ENCODE results near the gene HCN4. TPM values are rescaled to one million over a fixed set of nuclear protein-coding genes. Genes with fewer than 3 reads are reported as not detected.

HCN4 gene
- total RNA-seq, 4 donors from 2014 or later, result not detected

DNA sequence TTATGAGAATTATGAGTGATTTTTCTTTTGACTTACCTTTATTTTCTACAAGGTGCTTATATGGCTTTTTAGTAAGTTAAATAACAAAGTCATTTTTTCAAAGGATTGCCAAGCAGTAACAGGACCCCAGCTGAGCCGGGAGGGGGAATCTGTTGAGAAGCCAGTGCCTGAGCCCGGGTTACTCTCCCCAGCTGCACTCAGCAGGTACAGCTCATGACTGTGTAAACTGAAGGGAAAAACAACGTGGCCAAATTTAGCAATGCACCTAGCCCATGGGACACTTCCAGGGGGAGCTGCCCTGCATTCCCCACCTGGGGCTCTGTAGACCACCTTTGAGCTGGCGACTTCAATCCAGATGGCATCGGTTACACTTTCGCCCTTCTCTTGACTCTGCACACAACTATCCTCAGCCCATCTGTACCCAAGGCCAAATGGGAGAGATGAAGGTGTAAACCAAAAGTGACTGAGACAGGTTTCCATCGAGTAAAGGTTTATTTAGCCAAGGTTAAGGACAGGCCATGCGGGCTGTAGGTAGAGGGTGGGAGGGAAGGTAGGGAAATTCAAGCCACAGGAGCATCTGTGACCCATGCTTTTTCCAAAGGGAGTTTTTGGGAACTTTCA is 18.2 kb upstream of the HCN4 start:
- intact Hi-C loops (cut with DNase I), result no loop called here
- DNase-seq, result no peak
- Histone ChIP-seq H3K9me3 (no peaks in the 10 kb centered on the region), H3K27ac (no peak overlapping the region), H3K36me3 (no peaks in the 10 kb centered on the region), H3K4me1 (no peaks in the 10 kb centered on the region), H3K4me3 (no peak overlapping the region), H3K27me3 (peaks cover 0 to 70% (median 0%) of the 10 kb centered on the region in 4 donors)
- 43 to 53% methylated on average over 7 to 8 of the region's 8 CpGs for WGBS, 2 donors
- TF ChIP-seq, protein P1, sequence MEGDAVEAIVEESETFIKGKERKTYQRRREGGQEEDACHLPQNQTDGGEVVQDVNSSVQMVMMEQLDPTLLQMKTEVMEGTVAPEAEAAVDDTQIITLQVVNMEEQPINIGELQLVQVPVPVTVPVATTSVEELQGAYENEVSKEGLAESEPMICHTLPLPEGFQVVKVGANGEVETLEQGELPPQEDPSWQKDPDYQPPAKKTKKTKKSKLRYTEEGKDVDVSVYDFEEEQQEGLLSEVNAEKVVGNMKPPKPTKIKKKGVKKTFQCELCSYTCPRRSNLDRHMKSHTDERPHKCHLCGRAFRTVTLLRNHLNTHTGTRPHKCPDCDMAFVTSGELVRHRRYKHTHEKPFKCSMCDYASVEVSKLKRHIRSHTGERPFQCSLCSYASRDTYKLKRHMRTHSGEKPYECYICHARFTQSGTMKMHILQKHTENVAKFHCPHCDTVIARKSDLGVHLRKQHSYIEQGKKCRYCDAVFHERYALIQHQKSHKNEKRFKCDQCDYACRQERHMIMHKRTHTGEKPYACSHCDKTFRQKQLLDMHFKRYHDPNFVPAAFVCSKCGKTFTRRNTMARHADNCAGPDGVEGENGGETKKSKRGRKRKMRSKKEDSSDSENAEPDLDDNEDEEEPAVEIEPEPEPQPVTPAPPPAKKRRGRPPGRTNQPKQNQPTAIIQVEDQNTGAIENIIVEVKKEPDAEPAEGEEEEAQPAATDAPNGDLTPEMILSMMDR (IDR thresholded peaks at IDR 0.05), result no peak
- no peak for TF ChIP-seq POLR2A (IDR thresholded peaks at IDR 0.05)

DNA sequence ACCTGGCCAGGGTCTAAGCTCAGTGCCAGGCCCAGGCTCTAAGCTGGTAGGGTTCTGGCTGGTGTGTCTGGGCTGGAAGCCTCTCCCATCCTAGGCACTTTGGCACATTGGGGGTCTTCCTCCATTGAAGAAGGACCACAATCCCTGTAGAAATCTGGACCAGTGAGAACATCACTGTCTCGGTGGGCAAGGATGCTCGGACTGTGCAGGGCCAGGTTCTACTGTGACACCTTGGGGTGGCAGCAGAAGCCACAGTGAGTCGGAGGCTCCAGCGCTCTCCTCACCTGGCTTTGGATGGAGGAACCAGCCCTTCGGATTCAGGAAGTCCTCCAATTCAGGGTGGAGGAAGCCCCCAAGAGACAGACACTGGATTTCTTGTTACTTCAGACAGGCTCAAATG is 17.5 kb upstream of the HCN4 start:
- no peak overlapping the region for H3K4me3 ChIP-seq
- no peaks in the 10 kb centered on the region for H3K36me3 ChIP-seq
- H3K9me3 ChIP-seq, result no peaks in the 10 kb centered on the region
- H3K27ac ChIP-seq, result no peak overlapping the region
- TF ChIP-seq, protein P1 (IDR thresholded peaks at IDR 0.05), result no peak
- TF ChIP-seq POLR2A (IDR thresholded peaks at IDR 0.05), result no peak
- H3K27me3 ChIP-seq, result peaks cover 0 to 73% (median 0%) of the 10 kb centered on the region in 4 donors
- DNase-seq, result no peak
- intact Hi-C loops (cut with DNase I), result no loop called here
- H3K4me1 ChIP-seq, result no peaks in the 10 kb centered on the region
- WGBS, 2 donors, result 84 to 89% methylated on average over 3 to 5 of the region's 5 CpGs

DNA sequence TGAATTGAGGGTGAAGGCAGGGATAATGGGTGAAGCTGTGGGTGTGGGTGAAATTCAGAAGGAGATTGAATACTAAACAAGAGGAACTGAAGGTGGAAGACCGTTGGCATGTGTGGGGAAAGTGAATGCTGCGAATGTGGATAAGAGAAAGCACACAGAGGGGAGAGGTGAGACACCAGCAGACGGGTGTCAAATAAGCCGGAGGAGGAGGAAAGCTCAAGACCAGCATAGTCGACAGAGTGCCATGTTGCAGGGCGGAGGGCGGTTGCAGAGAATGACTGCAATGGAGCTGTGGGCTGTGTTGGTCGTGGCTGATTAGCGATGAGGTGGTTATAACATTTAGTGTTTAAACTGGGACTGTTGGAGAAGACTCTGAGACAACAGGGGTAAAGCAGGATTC is 16.4 kb upstream of the HCN4 start:
- WGBS, 2 donors, result 75 to 76% methylated on average over 9 of the region's 9 CpGs
- TF ChIP-seq, protein P1 (IDR thresholded peaks at IDR 0.05), result no peak
- TF ChIP-seq POLR2A (IDR thresholded peaks at IDR 0.05), result no peak
- intact Hi-C loops (cut with DNase I), result no loop called here
- no peak for DNase-seq
- no peaks in the 10 kb centered on the region for H3K36me3 ChIP-seq
- H3K4me3 ChIP-seq, result no peak overlapping the region
- H3K4me1 ChIP-seq, result no peaks in the 10 kb centered on the region
- H3K27me3 ChIP-seq, result peaks cover 0 to 73% (median 0%) of the 10 kb centered on the region in 4 donors
- H3K27ac ChIP-seq, result no peak overlapping the region
- H3K9me3 ChIP-seq, result peaks cover 0 to 4% (median 0%) of the 10 kb centered on the region in 3 donors

DNA sequence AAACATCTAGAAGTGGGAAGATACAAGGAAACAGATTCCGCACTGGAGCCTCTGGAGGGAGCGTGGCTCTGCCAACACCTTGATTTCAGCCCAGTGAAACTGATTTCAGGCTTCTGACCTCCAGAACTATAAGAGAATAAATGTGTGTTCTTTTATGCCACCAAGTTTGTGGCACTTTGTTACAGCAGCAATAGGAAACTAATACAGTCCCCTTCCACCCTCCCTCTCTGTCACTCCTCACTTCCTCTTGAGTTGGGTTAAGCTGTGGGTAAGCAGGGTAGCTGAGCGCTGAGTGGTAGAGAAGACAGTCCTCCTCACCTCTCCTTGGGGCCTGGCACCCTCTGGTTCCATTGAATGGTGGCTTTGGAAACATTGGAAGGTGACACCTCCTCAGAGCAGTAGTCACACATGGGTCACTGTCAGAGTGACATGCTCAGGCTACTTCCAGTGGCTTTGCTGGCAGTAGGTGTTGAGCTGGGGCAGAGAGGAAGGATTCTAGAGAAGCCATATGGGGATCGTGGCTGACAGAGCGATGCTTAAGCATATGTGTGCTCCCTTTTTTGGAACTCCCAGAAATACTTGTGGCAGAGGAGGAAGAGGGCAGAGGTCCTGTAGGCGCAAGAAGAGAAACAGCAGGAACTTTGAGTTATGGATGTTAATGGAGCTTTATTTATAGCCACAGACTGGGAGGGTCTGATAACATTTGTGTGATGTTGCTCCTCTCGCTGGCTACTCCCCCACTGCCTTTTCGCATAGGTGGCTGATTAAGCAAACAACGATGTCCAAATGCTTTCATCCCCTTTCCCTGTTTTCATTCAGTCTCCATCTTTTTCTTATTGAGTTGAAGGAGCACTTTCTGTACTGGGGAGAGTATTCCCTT is 14.8 kb upstream of the HCN4 start:
- Histone ChIP-seq H3K9me3 (peaks cover 0 to 4% (median 0%) of the 10 kb centered on the region in 3 donors), H3K4me1 (no peaks in the 10 kb centered on the region), H3K27ac (no peak overlapping the region), H3K27me3 (peaks cover 0 to 88% (median 0%) of the 10 kb centered on the region in 4 donors), H3K36me3 (no peaks in the 10 kb centered on the region), H3K4me3 (no peak overlapping the region)
- intact Hi-C loops (cut with DNase I), result no loop called here
- no peak for DNase-seq
- WGBS, 2 donors, result 65 to 68% methylated on average over 9 of the region's 9 CpGs
- TF ChIP-seq POLR2A (IDR thresholded peaks at IDR 0.05), result no peak

DNA sequence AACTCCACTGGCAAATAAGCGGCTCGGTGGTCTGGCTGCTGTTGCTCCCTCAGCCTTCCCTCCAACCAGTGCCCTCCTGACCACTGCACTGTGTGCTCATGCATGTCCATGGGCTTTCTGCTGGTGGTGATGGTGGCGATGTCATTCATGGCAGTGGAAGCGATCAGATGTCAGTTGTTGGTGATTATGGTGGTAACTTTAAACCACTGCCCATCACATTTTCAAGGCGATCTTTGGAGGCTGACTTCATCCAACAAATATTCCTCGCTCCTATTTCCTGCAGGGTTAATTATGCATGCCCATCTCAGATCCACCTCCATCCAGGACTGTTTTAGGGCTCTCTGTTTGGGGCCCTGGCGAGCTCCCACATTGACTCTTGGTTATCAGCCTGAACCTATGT is 13.4 kb upstream of the HCN4 start:
- H3K9me3 ChIP-seq, result peaks cover 0 to 4% (median 0%) of the 10 kb centered on the region in 3 donors
- H3K4me3 ChIP-seq, result no peak overlapping the region
- 83 to 85% methylated on average over 5 to 7 of the region's 7 CpGs for WGBS, 2 donors
- H3K27ac ChIP-seq, result no peak overlapping the region
- H3K36me3 ChIP-seq, result no peaks in the 10 kb centered on the region
- H3K27me3 ChIP-seq, result peaks cover 0 to 76% (median 0%) of the 10 kb centered on the region in 4 donors
- no peak for DNase-seq
- TF ChIP-seq, protein P1 (IDR thresholded peaks at IDR 0.05), result no peak
- TF ChIP-seq POLR2A (IDR thresholded peaks at IDR 0.05), result no peak
- no peaks in the 10 kb centered on the region for H3K4me1 ChIP-seq
- intact Hi-C loops (cut with DNase I), result no loop called here

Data from esophagus squamous epithelium (tissue), 5 donors.